ENCODE results near the gene MRPL36. TPM values are rescaled to one million over a fixed set of nuclear protein-coding genes. Genes with fewer than 3 reads are reported as not detected.

MRPL36 gene
- total and polyA plus RNA-seq, 2 of the 4 experiments (the other 2 are of a cell fraction), result 85.9 to 103 TPM

GRCh38 chr5:1779021-1779680 is 20.5 kb downstream of the MRPL36 start:
- H3K18ac ChIP-seq (ENCODE audit: low read depth, low read length), result no peak overlapping the region
- TF ChIP-seq RFX5 (IDR thresholded peaks at IDR 0.05; ENCODE audit: low read depth, low read length) (no peak), SMC3 (IDR thresholded peaks at IDR 0.05; ENCODE audit: low read depth, low read length) (no peak)
- H3K14ac ChIP-seq (replicated peaks; ENCODE audit: low read depth, low read length), result no peak overlapping the region
- H3K36me3 ChIP-seq (ENCODE audit: control insufficient read depth, insufficient read depth, low read length), result no peaks in the 10 kb centered on the region
- dilution Hi-C loops (cut with HindIII; ENCODE audit: low sequenced_read_pairs, unreplicated experiment) (no loop called here), in situ Hi-C loops (cut with MboI; ENCODE audit: low sequenced_read_pairs) (loop anchor here (25.0 kb wide), 1 partner anchor 817 kb away; no protein-coding TSS in a partner anchor), intact Hi-C loops (cut with micrococcal nuclease) (no loop called here)
- no peak overlapping the region for H2BK5ac ChIP-seq (ENCODE audit: low read depth, low read length, poor library complexity, severe bottlenecking)
- no peak overlapping the region for H4K91ac ChIP-seq (ENCODE audit: insufficient read depth, low read depth, low read length)
- H2BK120ac ChIP-seq (ENCODE audit: low read depth, low read length), result no peak overlapping the region
- 85% methylated on average over 14 of the region's 32 CpGs; no CpG with 5 or more reads in 1 of the 2 experiments for WGBS, 2 experiments (ENCODE audit: extremely low coverage in 2 of 2, insufficient read length in 1 of 2)
- no peaks in the 10 kb centered on the region for H3K4me1 ChIP-seq (ENCODE audit: control insufficient read depth, insufficient read depth, low read length)
- H3K9ac ChIP-seq (ENCODE audit: low read depth, low read length), result no peak overlapping the region
- no peak overlapping the region for H3K4me2 ChIP-seq (ENCODE audit: low read depth, low read length)
- BruUV-seq (replicated peaks), result no TSS peak
- H3K27ac ChIP-seq (ENCODE audit: insufficient read depth, low read length), result no peak overlapping the region
- no peak overlapping the region for H3K4ac ChIP-seq (ENCODE audit: low read depth, low read length)
- H4K5ac ChIP-seq (ENCODE audit: low read depth, low read length), result no peak overlapping the region
- ATAC-seq (ENCODE audit: low read depth), result no peak
- POLR2A ChIA-PET (ENCODE audit: unreplicated experiment), result no interaction called here
- no peak overlapping the region for H2BK15ac ChIP-seq (ENCODE audit: low read depth, low read length)
- no peaks in the 10 kb centered on the region for H3K9me3 ChIP-seq (ENCODE audit: control insufficient read depth, insufficient read depth, low read length)
- no peak overlapping the region for H2BK20ac ChIP-seq (ENCODE audit: low read depth, low read length)
- no peak overlapping the region for H2AK5ac ChIP-seq (ENCODE audit: low read depth, low read length)
- no peak overlapping the region for H3K56ac ChIP-seq (ENCODE audit: extremely low read depth, insufficient read depth, low read length)
- no peak overlapping the region for H3K4me3 ChIP-seq (ENCODE audit: insufficient read depth, low read depth, low read length)
- no peak overlapping the region for H3K23ac ChIP-seq (ENCODE audit: low read depth, low read length)
- no peak for DNase-seq
- H3K9me1 ChIP-seq (ENCODE audit: insufficient read depth, low read length), result peaks cover 2% of the 10 kb centered on the region; the same call in 1 of the 2 replicates
- H3K79me1 ChIP-seq (ENCODE audit: low read depth in 1 of 2, low read length in 2 of 2), result no peaks in the 10 kb centered on the region
- H4K8ac ChIP-seq (ENCODE audit: low read depth in 2 of 2, low read length in 2 of 2), result no peak overlapping the region
- CTCF ChIA-PET, result no interaction called here
- peak overlapping the region; percentile 32 for H2AFZ ChIP-seq (replicated peaks; ENCODE audit: low read length, poor library complexity)
- no peaks in the 10 kb centered on the region for H4K20me1 ChIP-seq (ENCODE audit: insufficient read depth, low read length)
- no peaks in the 10 kb centered on the region; the same call in 1 of the 2 replicates for H3K27me3 ChIP-seq (ENCODE audit: control insufficient read depth, insufficient read depth, low read length)
- no peak overlapping the region for H2AK9ac ChIP-seq (replicated peaks; ENCODE audit: low read depth, low read length, poor library complexity)

All from IMR-90 (cell line).